Astrocyte of the cerebellum (primary cell): ENCODE data around the gene MVD.
A peak's percentile ranks its signal among the peaks of the same experiment; 100 is the strongest.

Source experiments
- DNase-seq: peaks from one replicate; pipeline ENCODE4 v3.0.0-alpha.2; 2011; ENCODE audit warnings: low read depth
- H3K4me3 ChIP-seq: 2 replicates; pipeline ENCODE4 v1.5.1; 2011; ENCODE audit warnings: mild to moderate bottlenecking, low read depth, low read length, moderate library complexity
- CTCF ChIP-seq: IDR thresholded peaks from 2 replicates; pipeline ENCODE4 v1.5.1; 2012; ENCODE audit warnings: low read length, low read depth, moderate library complexity, mild to moderate bottlenecking; ENCODE audit errors: missing control alignments
- in situ Hi-C: cut with HindIII; loops from 2 replicates; pipeline ENCODE4 v1.10.0; 2017; ENCODE audit warnings: low sequenced_read_pairs

Gene MVD

GRCh38 chr16:88635671-88636319, 27.1 kb downstream of the MVD start:
- DNase-seq, result no peak
- TF ChIP-seq CTCF, result no peak
- in situ Hi-C loops, result no loop called here
- no peak overlapping the region for H3K4me3 ChIP-seq

- TF ChIP-seq CTCF, result no peak
- H3K4me3 ChIP-seq, result no peak overlapping the region
- in situ Hi-C loops, result no loop called here
- DNase-seq, result no peak
Observed at GRCh38 chr16:88634994-88635670, 27.8 kb downstream of the MVD start.

- TF ChIP-seq CTCF, result no peak
- in situ Hi-C loops, result no loop called here
- no peak overlapping the region for H3K4me3 ChIP-seq
- DNase-seq, result no peak
Observed at GRCh38 chr16:88634141-88634993, 28.5 kb downstream of the MVD start.

- peak; percentile 12 for TF ChIP-seq CTCF
- H3K4me3 ChIP-seq, result no peak overlapping the region
- DNase-seq, result no peak
- in situ Hi-C loops, result no loop called here
Observed at GRCh38 chr16:88633684-88634140, 29.2 kb downstream of the MVD start.

GRCh38 chr16:88632587-88632930, 30.3 kb downstream of the MVD start:
- DNase-seq, result no peak
- no peak overlapping the region for H3K4me3 ChIP-seq
- in situ Hi-C loops, result no loop called here
- no peak for TF ChIP-seq CTCF

- in situ Hi-C loops, result no loop called here
- no peak overlapping the region for H3K4me3 ChIP-seq
- DNase-seq, result no peak
- TF ChIP-seq CTCF, result no peak
Observed at GRCh38 chr16:88631920-88632586, 30.8 kb downstream of the MVD start.
